ENCODE data around the gene GOSR2. TPM values are rescaled to one million over a fixed set of nuclear protein-coding genes. Genes with fewer than 3 reads are reported as not detected.
A peak's percentile ranks its signal among the peaks of the same experiment; 100 is the strongest.

The GOSR2 gene
- total and polyA plus RNA-seq, 2 of the 13 experiments (the other 11 are each of a cell fraction or from before 2014, with no cell fraction given): 61.5 to 63.9 TPM

- TF ChIP-seq ZNF660 (CRISPR knock-in tag; IDR thresholded peaks at IDR 0.05; ENCODE audit: borderline replicate concordance, low read depth): no peak
- peak; percentile 47; the same call in 1 of the 2 replicates for TF ChIP-seq PHF8 (CRISPR knock-in tag; IDR thresholded peaks at IDR 0.05)
- 0 out of 2 replicates have a peak, but pooled peaks have one; percentile 86 for TF ChIP-seq ATF6 (CRISPR knock-in tag; conservative IDR thresholded peaks at IDR 0.05)
- peak; percentile 69 for TF ChIP-seq AHDC1 (CRISPR knock-in tag; IDR thresholded peaks at IDR 0.05; ENCODE audit: borderline replicate concordance)
- TF ChIP-seq CREB3 (CRISPR knock-in tag; IDR thresholded peaks at IDR 0.05): 0 out of 2 replicates have a peak, but pooled peaks have one; percentile 88
- no peak for TF ChIP-seq MLLT10 (CRISPR knock-in tag; IDR thresholded peaks at IDR 0.05)
- no peak for TF ChIP-seq E2F5 (CRISPR knock-in tag; conservative IDR thresholded peaks at IDR 0.05)
- TF ChIP-seq ZNF614 (CRISPR knock-in tag; IDR thresholded peaks at IDR 0.05; ENCODE audit: borderline replicate concordance): peak; percentile 94; the same call in 1 of the 2 replicates
- peak; percentile 73 for TF ChIP-seq ZHX2 (IDR thresholded peaks at IDR 0.05; ENCODE audit: low read depth)
- peak; percentile 51; the same call in 1 of the 2 replicates for TF ChIP-seq ZHX2 (CRISPR knock-in tag; IDR thresholded peaks at IDR 0.05; ENCODE audit: borderline replicate concordance)
- TF ChIP-seq HNRNPH1 (optimal IDR thresholded peaks at IDR 0.05; ENCODE audit: low read depth, low read length): peak; percentile 29
These were observed 20.8 kb downstream of the GOSR2 start (continued) for GRCh38 chr17:46943501-46944393.

Measured in HepG2 (cell line).